Endodermal cell (in vitro differentiated cells): ENCODE results near the gene PARVB. TPM values are rescaled to one million over a fixed set of nuclear protein-coding genes. Genes with fewer than 3 reads are reported as not detected.

ENCODE experiments used
- DNase-seq: peaks from one replicate; pipeline ENCODE4 v3.0.0-alpha.2; 2017
- H3K27ac ChIP-seq: 2 replicates; pipeline ENCODE4 v1.5.1; 2013; ENCODE audit warnings: mild to moderate bottlenecking, low read depth, low read length, moderate library complexity
- H3K27me3 ChIP-seq: 2 replicates; pipeline ENCODE4 v1.6.1; 2013; ENCODE audit warnings: mild to moderate bottlenecking, low read length, moderate library complexity; ENCODE audit not compliant: insufficient read depth, control insufficient read depth, poor library complexity, severe bottlenecking
- H3K36me3 ChIP-seq: 2 replicates; pipeline ENCODE4 v1.7.0; 2013; ENCODE audit warnings: mild to moderate bottlenecking, low read length, moderate library complexity; ENCODE audit not compliant: control insufficient read depth, insufficient read depth
- H3K4me1 ChIP-seq: one replicate; pipeline ENCODE4 v1.7.0; 2013; ENCODE audit warnings: low read length; ENCODE audit not compliant: control insufficient read depth, insufficient read depth
- H3K4me3 ChIP-seq: 2 replicates; pipeline ENCODE4 v1.5.1; 2013; ENCODE audit warnings: mild to moderate bottlenecking, low read length, moderate library complexity
- H3K9ac ChIP-seq: 2 replicates; pipeline ENCODE4 v1.6.1; 2013; ENCODE audit warnings: mild to moderate bottlenecking, low read length, moderate library complexity; ENCODE audit not compliant: poor library complexity, severe bottlenecking; ENCODE audit errors: extremely low read depth
- H3K9me3 ChIP-seq: 2 replicates; pipeline ENCODE4 v1.6.1; 2013; ENCODE audit warnings: mild to moderate bottlenecking, low read length, moderate library complexity; ENCODE audit not compliant: control insufficient read depth
- H3K27ac Mint-ChIP-seq: 2 replicates; pipeline ENCODE4 v1.8.0; 2020; ENCODE audit warnings: mixed read lengths
- H3K27me3 Mint-ChIP-seq: 2 replicates; pipeline ENCODE4 v1.8.0; 2021; ENCODE audit warnings: mild to moderate bottlenecking, mixed read lengths; ENCODE audit not compliant: insufficient read depth
- H3K36me3 Mint-ChIP-seq: 2 replicates; pipeline ENCODE4 v1.8.0; 2020; ENCODE audit warnings: low read depth, mixed read lengths
- H3K4me1 Mint-ChIP-seq: 2 replicates; pipeline ENCODE4 v1.8.0; 2020; ENCODE audit warnings: mixed read lengths
- H3K4me3 Mint-ChIP-seq: 2 replicates; pipeline ENCODE4 v1.8.0; 2020; ENCODE audit warnings: mild to moderate bottlenecking, moderate library complexity, mixed read lengths
- H3K9me3 Mint-ChIP-seq: 2 replicates; pipeline ENCODE4 v1.8.0; 2020; ENCODE audit warnings: mild to moderate bottlenecking, mixed read lengths
- WGBS, 2 experiments: methylation state at CpG; one replicate each; pipeline versions ENCODE4 v1.1.5 to v1.1.7; 2013; ENCODE audit warnings: missing lambda C conversion rate in 2 of 2, mixed read lengths in 1 of 2; ENCODE audit not compliant: insufficient coverage in 1 of 2, insufficient read length in 1 of 2; 5-methylcytosine and 5-hydroxymethylcytosine counted together
- total RNA-seq, 2 donors: library from RNA; stranded (reverse); fragmentation: NEBNext Ultra II Directional in 1 of 2; extraction: Animal tissue kit (Norgen Biotek cat#: 25700) in 1 of 2; gene quantifications; 2 replicates in 1 of 2; 3 replicates in 1 of 2; pipeline ENCODE4 v1.2.1, GENCODE V29; 2021
- TF ChIP-seq, protein P1 (sequence below): fragments of 200-600 bp; sonication (generic); conservative IDR thresholded peaks from 2 replicates; pipeline ENCODE4 v1.5.0; 2021; ENCODE audit warnings: antibody characterized with exemption, mild to moderate bottlenecking

PARVB gene
- total RNA-seq, 2 donors from 2014 or later = 29.6 to 32.3 TPM

GRCh38 chr22:44126807-44127206 lies 102.7 kb downstream of the PARVB start:
- Histone ChIP-seq H3K4me1 (peaks cover 8% of the 10 kb centered on the region), H3K9me3 (peaks cover 19% of the 10 kb centered on the region), H3K4me3 (no peak overlapping the region), H3K27me3 (no peaks in the 10 kb centered on the region), H3K27ac (no peak overlapping the region), H3K9ac (no peak overlapping the region), H3K36me3 (no peaks in the 10 kb centered on the region)
- peaks cover 41% of the 10 kb centered on the region for H3K9me3 Mint-ChIP-seq
- peaks cover 3% of the 10 kb centered on the region for H3K27me3 Mint-ChIP-seq
- TF ChIP-seq, protein P1, sequence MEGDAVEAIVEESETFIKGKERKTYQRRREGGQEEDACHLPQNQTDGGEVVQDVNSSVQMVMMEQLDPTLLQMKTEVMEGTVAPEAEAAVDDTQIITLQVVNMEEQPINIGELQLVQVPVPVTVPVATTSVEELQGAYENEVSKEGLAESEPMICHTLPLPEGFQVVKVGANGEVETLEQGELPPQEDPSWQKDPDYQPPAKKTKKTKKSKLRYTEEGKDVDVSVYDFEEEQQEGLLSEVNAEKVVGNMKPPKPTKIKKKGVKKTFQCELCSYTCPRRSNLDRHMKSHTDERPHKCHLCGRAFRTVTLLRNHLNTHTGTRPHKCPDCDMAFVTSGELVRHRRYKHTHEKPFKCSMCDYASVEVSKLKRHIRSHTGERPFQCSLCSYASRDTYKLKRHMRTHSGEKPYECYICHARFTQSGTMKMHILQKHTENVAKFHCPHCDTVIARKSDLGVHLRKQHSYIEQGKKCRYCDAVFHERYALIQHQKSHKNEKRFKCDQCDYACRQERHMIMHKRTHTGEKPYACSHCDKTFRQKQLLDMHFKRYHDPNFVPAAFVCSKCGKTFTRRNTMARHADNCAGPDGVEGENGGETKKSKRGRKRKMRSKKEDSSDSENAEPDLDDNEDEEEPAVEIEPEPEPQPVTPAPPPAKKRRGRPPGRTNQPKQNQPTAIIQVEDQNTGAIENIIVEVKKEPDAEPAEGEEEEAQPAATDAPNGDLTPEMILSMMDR = no peak
- peaks cover 16% of the 10 kb centered on the region for H3K4me1 Mint-ChIP-seq
- no peak overlapping the region for H3K4me3 Mint-ChIP-seq
- H3K27ac Mint-ChIP-seq = no peak overlapping the region
- H3K36me3 Mint-ChIP-seq = peaks cover 32% of the 10 kb centered on the region
- WGBS, 2 experiments = 85 to 93% methylated on average over 2 of the region's 2 CpGs
- DNase-seq = no peak

DNA sequence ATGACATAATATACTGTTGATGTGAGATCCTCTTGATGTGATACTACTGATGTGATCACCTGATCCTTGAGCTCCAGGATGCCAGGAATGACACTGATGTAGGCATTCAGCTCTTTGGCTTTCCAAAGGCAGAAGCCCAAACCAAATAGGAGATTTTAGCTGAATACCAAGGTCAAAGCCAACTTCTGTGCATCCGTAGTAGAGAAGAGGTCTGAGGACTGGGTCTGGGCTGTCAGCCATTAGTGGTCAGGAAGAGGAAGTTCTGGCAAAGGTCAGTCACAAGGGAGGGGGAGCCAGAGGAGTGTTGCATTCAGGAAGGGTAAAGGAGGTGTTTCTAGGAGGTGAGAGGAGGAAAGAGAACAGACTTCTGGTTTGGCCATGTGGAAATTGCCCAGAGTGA lies 103.3 kb downstream of the PARVB start:
- Histone ChIP-seq H3K27me3 (no peaks in the 10 kb centered on the region), H3K9me3 (peaks cover 19% of the 10 kb centered on the region), H3K9ac (no peak overlapping the region), H3K36me3 (no peaks in the 10 kb centered on the region), H3K4me1 (peaks cover 8% of the 10 kb centered on the region), H3K4me3 (no peak overlapping the region), H3K27ac (no peak overlapping the region)
- no peak overlapping the region for H3K27ac Mint-ChIP-seq
- H3K4me1 Mint-ChIP-seq = peaks cover 16% of the 10 kb centered on the region
- TF ChIP-seq, protein P1 = no peak
- DNase-seq = no peak
- no peak overlapping the region for H3K4me3 Mint-ChIP-seq
- H3K27me3 Mint-ChIP-seq = peaks cover 3% of the 10 kb centered on the region
- H3K9me3 Mint-ChIP-seq = peaks cover 38% of the 10 kb centered on the region
- 86% methylated on average over 1 of the region's 1 CpG; no CpG with 5 or more reads in 1 of the 2 experiments for WGBS, 2 experiments
- peaks cover 30% of the 10 kb centered on the region for H3K36me3 Mint-ChIP-seq

DNA sequence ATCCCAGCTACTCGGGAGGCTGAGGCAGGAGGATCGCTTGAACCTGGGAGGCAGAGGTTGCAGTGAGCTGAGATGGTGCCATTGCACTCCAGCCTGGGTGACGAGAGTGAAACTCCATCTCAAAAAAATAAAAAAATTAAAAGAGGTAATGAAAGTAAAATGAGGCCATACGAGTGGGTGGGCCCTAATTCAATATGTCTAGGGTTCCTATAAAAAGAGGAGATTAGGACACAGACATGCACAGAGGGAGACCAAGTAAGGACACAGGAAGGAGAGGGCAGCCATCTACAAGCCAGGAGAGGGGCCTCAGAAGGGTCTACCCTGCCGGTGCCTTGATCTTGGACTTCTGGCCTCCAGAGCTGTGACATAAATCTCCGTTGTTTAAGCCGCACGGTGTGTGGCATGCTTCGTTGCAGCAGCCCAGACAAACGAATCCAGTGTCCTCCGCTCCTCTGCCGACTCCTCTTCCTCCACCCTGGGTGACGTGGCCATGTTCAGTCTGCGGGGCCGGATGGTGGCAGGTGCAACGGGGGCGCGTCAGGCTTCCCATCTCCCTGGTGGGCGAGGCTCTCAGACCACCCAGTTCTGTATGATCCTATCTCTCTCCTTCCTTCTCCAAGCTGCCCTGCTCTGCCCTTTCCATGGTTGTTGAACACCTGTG lies 105.0 kb downstream of the PARVB start:
- H3K27ac ChIP-seq = no peak overlapping the region
- 88 to 91% methylated on average over 7 to 19 of the region's 19 CpGs for WGBS, 2 experiments
- TF ChIP-seq, protein P1 = no peak
- H3K9me3 ChIP-seq = peaks cover 19% of the 10 kb centered on the region
- peaks cover 8% of the 10 kb centered on the region for H3K4me1 ChIP-seq
- no peak overlapping the region for H3K4me3 Mint-ChIP-seq
- H3K9ac ChIP-seq = no peak overlapping the region
- no peak for DNase-seq
- H3K36me3 ChIP-seq = no peaks in the 10 kb centered on the region
- H3K27ac Mint-ChIP-seq = no peak overlapping the region
- no peak overlapping the region for H3K4me3 ChIP-seq
- H3K36me3 Mint-ChIP-seq = peaks cover 26% of the 10 kb centered on the region
- H3K27me3 ChIP-seq = no peaks in the 10 kb centered on the region
- H3K4me1 Mint-ChIP-seq = peaks cover 16% of the 10 kb centered on the region
- H3K27me3 Mint-ChIP-seq = peaks cover 3% of the 10 kb centered on the region
- H3K9me3 Mint-ChIP-seq = peaks cover 34% of the 10 kb centered on the region
